Epithelial cell of alveolus of lung (primary cell): ENCODE measurements around the gene RIPK4. TPM values are rescaled to one million over a fixed set of nuclear protein-coding genes. Genes with fewer than 3 reads are reported as not detected.

Experiments used
- total RNA-seq: library from RNA; depleted of rRNA; stranded (reverse); fragments of >200 nt; gene quantifications from 2 replicates; pipeline ENCODE4 v1.2.1, GENCODE V29; 2015

The RIPK4 gene
- 0.16 and 1.0 TPM in 2 replicates for total RNA-seq

GRCh38 chr21:41766883-41767605 lies at the start of gene RIPK4:
Gene RIPK4, minus strand, starts transcription at chr21:41767052. Its CDS starts 11 bp downstream, at chr21:41767041.

Other genes with a start within 250 kb of the RIPK4 start
- gene PRDM15, start 112.3 kb upstream of the RIPK4 start, total RNA-seq, result 3.4 and 6.2 TPM in 2 replicates
- gene C2CD2, start 187.0 kb upstream of the RIPK4 start, total RNA-seq, result 3.9 and 10.5 TPM in 2 replicates
- gene ZBTB21, start 243.3 kb upstream of the RIPK4 start, total RNA-seq, result 7.5 and 11.9 TPM in 2 replicates